WTC11 (cell line): ENCODE measurements around the gene JAML. TPM values are rescaled to one million over a fixed set of nuclear protein-coding genes. Genes with fewer than 3 reads are reported as not detected.
A peak's percentile ranks its signal among the peaks of the same experiment; 100 is the strongest.

ENCODE experiments used
- ATAC-seq: fragments of 200-7000 bp; cut with Tn5 transposase; 2 replicates; pipeline ENCODE4 v1.10.0; 2021; ENCODE audit warnings: mild to moderate bottlenecking, moderate library complexity
- CTCF ChIA-PET: fragments of 300-600 bp; sonication (Branson Sonifier 250); formaldehyde crosslinking; loops from one replicate; lab custom pipeline; 2021; ENCODE audit warnings: antibody characterized with exemption; lab: Charles Lee
- POLR2A ChIA-PET: fragments of 350-600 bp; sonication (Branson Sonifier 250); formaldehyde crosslinking; loops from one replicate; lab custom pipeline; 2021; ENCODE audit warnings: antibody characterized with exemption; lab: Charles Lee
- DNase-seq: peaks from one replicate; pipeline ENCODE4 v3.0.0; 2021; ENCODE audit warnings: low spot score
- H3K27ac Mint-ChIP-seq: 2 replicates; pipeline ENCODE4 v1.8.0; 2021; ENCODE audit warnings: mixed read lengths
- H3K27me3 Mint-ChIP-seq: 2 replicates; pipeline ENCODE4 v1.8.0; 2021; ENCODE audit warnings: low read depth, mild to moderate bottlenecking, moderate library complexity, mixed read lengths
- H3K36me3 Mint-ChIP-seq: 2 replicates; pipeline ENCODE4 v1.8.0; 2021; ENCODE audit warnings: mixed read lengths
- H3K4me1 Mint-ChIP-seq: 2 replicates; pipeline ENCODE4 v1.8.0; 2022; ENCODE audit warnings: mixed read lengths
- H3K4me3 Mint-ChIP-seq: 2 replicates; pipeline ENCODE4 v1.8.0; 2021; ENCODE audit warnings: mild to moderate bottlenecking, moderate library complexity, mixed read lengths
- H3K9me3 Mint-ChIP-seq: 2 replicates; pipeline ENCODE4 v1.8.0; 2021; ENCODE audit warnings: mixed read lengths
- AFF4 ChIP-seq: sonication (generic); formaldehyde crosslinking; IDR thresholded peaks from 2 replicates; pipeline ENCODE4 v1.8.1; 2023; ENCODE audit warnings: mild to moderate bottlenecking, missing genetic modification reagents, borderline replicate concordance
- FOXP1 ChIP-seq: sonication (generic); formaldehyde crosslinking; IDR thresholded peaks from 2 replicates; pipeline ENCODE4 v1.8.0; 2022; ENCODE audit warnings: missing genetic modification reagents, mild to moderate bottlenecking, moderate library complexity, borderline replicate concordance
- GRHL2 ChIP-seq: fragments of 250-450 bp; sonication (Bioruptor Pico); IDR thresholded peaks from 2 replicates; pipeline ENCODE4 v1.8.0; 2022; ENCODE audit warnings: mild to moderate bottlenecking, moderate library complexity; ENCODE audit not compliant: insufficient replicate concordance, severe bottlenecking
- GTF2I ChIP-seq: fragments of 250-450 bp; sonication (Bioruptor Pico); conservative IDR thresholded peaks from 2 replicates; pipeline ENCODE4 v1.4.0; 2021; ENCODE audit warnings: mild to moderate bottlenecking
- IRF1 ChIP-seq: sonication (generic); formaldehyde crosslinking; IDR thresholded peaks from 2 replicates; pipeline ENCODE4 v1.8.0; 2023; ENCODE audit warnings: missing genetic modification reagents
- JUN ChIP-seq: sonication (generic); formaldehyde crosslinking; IDR thresholded peaks from 2 replicates; pipeline ENCODE4 v1.8.0; 2023; ENCODE audit warnings: mild to moderate bottlenecking, missing genetic modification reagents
- KAT7 ChIP-seq: sonication (generic); formaldehyde crosslinking; IDR thresholded peaks from 2 replicates; pipeline ENCODE4 v1.8.1; 2023; ENCODE audit warnings: missing genetic modification reagents, mild to moderate bottlenecking, borderline replicate concordance
- MAX ChIP-seq: sonication (generic); formaldehyde crosslinking; IDR thresholded peaks from 2 replicates; pipeline ENCODE4 v1.8.0; 2022; ENCODE audit warnings: mild to moderate bottlenecking, missing genetic modification reagents
- NR1H2 ChIP-seq: sonication (generic); formaldehyde crosslinking; IDR thresholded peaks from 2 replicates; pipeline ENCODE4 v1.9.0; 2021; ENCODE audit warnings: mild to moderate bottlenecking, moderate library complexity, missing genetic modification reagents
- NR2C2 ChIP-seq: sonication (generic); formaldehyde crosslinking; IDR thresholded peaks from 2 replicates; pipeline ENCODE4 v1.8.0; 2022; ENCODE audit warnings: mild to moderate bottlenecking, missing genetic modification reagents
- OVOL2 ChIP-seq: fragments of 250-450 bp; sonication (Bioruptor Pico); IDR thresholded peaks from 2 replicates; pipeline ENCODE4 v1.9.0; 2021; ENCODE audit warnings: mild to moderate bottlenecking, borderline replicate concordance
- RORB ChIP-seq: fragments of 250-450 bp; sonication (Bioruptor Pico); IDR thresholded peaks from 2 replicates; pipeline ENCODE4 v1.9.0; 2021; ENCODE audit warnings: mild to moderate bottlenecking
- STAT6 ChIP-seq: sonication (generic); formaldehyde crosslinking; conservative IDR thresholded peaks from 2 replicates; pipeline ENCODE4 v1.8.1; 2023; ENCODE audit warnings: mild to moderate bottlenecking, low read depth, missing genetic modification reagents, moderate library complexity
- ZBTB43 ChIP-seq: sonication (generic); formaldehyde crosslinking; IDR thresholded peaks from 2 replicates; pipeline ENCODE4 v1.8.1; 2023; ENCODE audit warnings: mild to moderate bottlenecking, missing genetic modification reagents
- ZMAT4 ChIP-seq: fragments of 250-450 bp; sonication (Bioruptor Pico); IDR thresholded peaks from 2 replicates; pipeline ENCODE4 v1.9.0; 2021; ENCODE audit warnings: mild to moderate bottlenecking
- ZNF416 ChIP-seq: fragments of 250-450 bp; sonication (Bioruptor Pico); IDR thresholded peaks from 2 replicates; pipeline ENCODE4 v1.9.0; 2021; ENCODE audit warnings: mild to moderate bottlenecking, inconsistent platforms
- total RNA-seq: library from RNA; stranded (reverse); gene quantifications from 3 replicates; pipeline ENCODE4 v1.2.3, GENCODE V29; 2021

Gene JAML
- total RNA-seq, 1 experiment from 2014 or later: 0.24 TPM

- Mint-ChIP-seq H3K4me1 (peaks cover 68% of the 10 kb centered on the region), H3K4me3 (peak overlapping the region; percentile 75), H3K27ac (no peak overlapping the region), H3K9me3 (no peaks in the 10 kb centered on the region), H3K36me3 (no peaks in the 10 kb centered on the region), H3K27me3 (peaks cover 84% of the 10 kb centered on the region)
- TF ChIP-seq GTF2I (CRISPR knock-in tag) (no peak), MAX (CRISPR knock-in tag) (0 out of 2 replicates have a peak, but pooled peaks have one; percentile 19)
- DNase-seq (no peak), ATAC-seq (peak; percentile 8)
- CTCF ChIA-PET: interaction anchor here (0.6 to 2.4 kb wide), 5 partner anchors 19 to 221 kb away, joined by 3 to 53 read pairs (median 7); no protein-coding TSS in a partner anchor
- POLR2A ChIA-PET: interaction anchor here (0.6 to 1.3 kb wide), 2 partner anchors 13 to 19 kb away, joined by 3 to 6 read pairs; no protein-coding TSS in a partner anchor
Observed at GRCh38 chr11:118152020-118152551, 72.7 kb downstream of the JAML start.

GRCh38 chr11:118151431-118151830 lies 73.4 kb downstream of the JAML start:
- no peaks in the 10 kb centered on the region for H3K36me3 Mint-ChIP-seq
- H3K27ac Mint-ChIP-seq: no peak overlapping the region
- H3K27me3 Mint-ChIP-seq: peaks cover 84% of the 10 kb centered on the region
- ChIA-PET CTCF (interaction anchor here (2.4 kb wide), 1 partner anchor 20 kb away, joined by 53 read pairs; no protein-coding TSS in a partner anchor), POLR2A (no interaction called here)
- no peak for ATAC-seq
- peaks cover 63% of the 10 kb centered on the region for H3K4me1 Mint-ChIP-seq
- peak overlapping the region; percentile 75 for H3K4me3 Mint-ChIP-seq
- TF ChIP-seq ZMAT4 (CRISPR knock-in tag): no peak
- TF ChIP-seq IRF1: no peak
- TF ChIP-seq STAT6 (CRISPR knock-in tag): no peak
- no peak for TF ChIP-seq AFF4
- TF ChIP-seq JUN (CRISPR knock-in tag): no peak
- TF ChIP-seq ZBTB43: no peak
- TF ChIP-seq NR2C2 (CRISPR knock-in tag): no peak
- no peak for TF ChIP-seq ZNF416 (CRISPR knock-in tag)
- no peak for TF ChIP-seq RORB
- no peak for TF ChIP-seq KAT7 (CRISPR knock-in tag)
- TF ChIP-seq NR1H2: no peak
- no peak for TF ChIP-seq GRHL2 (CRISPR knock-in tag)
- TF ChIP-seq OVOL2 (CRISPR knock-in tag): no peak
- TF ChIP-seq FOXP1 (CRISPR knock-in tag): no peak
- no peak for DNase-seq
- no peaks in the 10 kb centered on the region for H3K9me3 Mint-ChIP-seq
